Cardiac muscle cell (in vitro differentiated cells and primary cell): ENCODE data around the gene LIF. TPM values are rescaled to one million over a fixed set of nuclear protein-coding genes. Genes with fewer than 3 reads are reported as not detected.

Experiments
- DNase-seq, 2 donors: peaks; one replicate each; pipeline versions ENCODE4 v3.0.0 to v3.0.0-alpha.2; 2010 to 2017; ENCODE audit warnings: low read depth in 1 of 2, low spot score in 1 of 2
- H3K27ac ChIP-seq: fragments of 200-600 bp; sonication (generic); 2 replicates; pipeline ENCODE4 v1.5.1; 2016
- H3K27me3 ChIP-seq: fragments of 200-600 bp; sonication (generic); 2 replicates; pipeline ENCODE4 v1.6.0; 2016; ENCODE audit warnings: control low read depth
- H3K36me3 ChIP-seq: fragments of 200-600 bp; sonication (generic); 2 replicates; pipeline ENCODE4 v1.5.1; 2016; ENCODE audit warnings: control low read depth
- H3K4me1 ChIP-seq: fragments of 200-600 bp; sonication (generic); 2 replicates; pipeline ENCODE4 v1.8.1; 2017; ENCODE audit warnings: low read depth, mild to moderate bottlenecking, mixed run types
- H3K4me3 ChIP-seq: fragments of 200-600 bp; sonication (generic); 2 replicates; pipeline ENCODE4 v1.5.1; 2016; ENCODE audit warnings: mild to moderate bottlenecking
- H3K9me3 ChIP-seq: fragments of 200-600 bp; sonication (generic); 2 replicates; pipeline ENCODE4 v1.5.1; 2017; ENCODE audit warnings: low read depth, mild to moderate bottlenecking, control low read depth
- polyA plus RNA-seq: library from polyadenylated mRNA; unstranded; fragments of >200 nt; fragmentation: Nextera tagmentation; extraction: Ambion mirVana; gene quantifications from 2 replicates; pipeline ENCODE4 v1.2.1, GENCODE V29; 2016
- total RNA-seq: library from RNA; depleted of rRNA; stranded (reverse); fragments of >200 nt; gene quantifications from 2 replicates; pipeline ENCODE4 v1.2.3, GENCODE V29; 2016
- TF ChIP-seq, protein P1 (sequence below): IDR thresholded peaks from 2 replicates; pipeline ENCODE4 v1.5.1; 2012; ENCODE audit warnings: low read depth, mild to moderate bottlenecking, low read length

LIF gene
- total and polyA plus RNA-seq, 2 experiments from 2014 or later = 1.0 to 1.7 TPM

DNA sequence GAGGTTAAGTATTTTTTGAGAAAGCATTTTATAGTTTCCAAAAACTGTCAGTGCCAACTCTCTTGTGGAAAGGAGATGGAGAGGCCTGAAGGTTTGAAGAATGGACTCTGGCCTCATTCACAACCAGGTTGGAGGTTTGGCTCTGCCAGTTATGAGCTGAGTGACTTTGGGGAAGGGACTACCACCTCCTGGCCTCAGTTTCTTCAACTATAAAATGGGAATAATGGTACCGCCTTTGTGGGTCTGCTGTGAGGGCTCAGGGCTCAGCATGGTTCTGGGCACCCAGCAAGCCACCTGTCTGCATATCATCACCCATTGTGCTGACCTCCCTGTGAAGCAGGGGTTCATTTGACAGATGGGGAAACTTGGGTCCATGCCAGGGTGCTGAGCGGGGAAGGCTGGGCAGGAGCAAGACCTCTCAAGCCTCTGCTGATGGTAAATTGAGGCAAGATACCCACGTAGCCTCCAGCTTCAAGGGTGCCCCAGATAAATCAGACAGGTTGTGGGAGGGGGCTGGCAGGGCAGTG is 3.5 kb upstream of the LIF start:
- Histone ChIP-seq H3K36me3 (no peaks in the 10 kb centered on the region), H3K4me3 (no peak overlapping the region), H3K4me1 (peaks cover 5% of the 10 kb centered on the region), H3K9me3 (no peaks in the 10 kb centered on the region), H3K27ac (no peak overlapping the region), H3K27me3 (peaks cover 27% of the 10 kb centered on the region)
- TF ChIP-seq, protein P1, sequence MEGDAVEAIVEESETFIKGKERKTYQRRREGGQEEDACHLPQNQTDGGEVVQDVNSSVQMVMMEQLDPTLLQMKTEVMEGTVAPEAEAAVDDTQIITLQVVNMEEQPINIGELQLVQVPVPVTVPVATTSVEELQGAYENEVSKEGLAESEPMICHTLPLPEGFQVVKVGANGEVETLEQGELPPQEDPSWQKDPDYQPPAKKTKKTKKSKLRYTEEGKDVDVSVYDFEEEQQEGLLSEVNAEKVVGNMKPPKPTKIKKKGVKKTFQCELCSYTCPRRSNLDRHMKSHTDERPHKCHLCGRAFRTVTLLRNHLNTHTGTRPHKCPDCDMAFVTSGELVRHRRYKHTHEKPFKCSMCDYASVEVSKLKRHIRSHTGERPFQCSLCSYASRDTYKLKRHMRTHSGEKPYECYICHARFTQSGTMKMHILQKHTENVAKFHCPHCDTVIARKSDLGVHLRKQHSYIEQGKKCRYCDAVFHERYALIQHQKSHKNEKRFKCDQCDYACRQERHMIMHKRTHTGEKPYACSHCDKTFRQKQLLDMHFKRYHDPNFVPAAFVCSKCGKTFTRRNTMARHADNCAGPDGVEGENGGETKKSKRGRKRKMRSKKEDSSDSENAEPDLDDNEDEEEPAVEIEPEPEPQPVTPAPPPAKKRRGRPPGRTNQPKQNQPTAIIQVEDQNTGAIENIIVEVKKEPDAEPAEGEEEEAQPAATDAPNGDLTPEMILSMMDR = no peak
- no peak for DNase-seq

DNA sequence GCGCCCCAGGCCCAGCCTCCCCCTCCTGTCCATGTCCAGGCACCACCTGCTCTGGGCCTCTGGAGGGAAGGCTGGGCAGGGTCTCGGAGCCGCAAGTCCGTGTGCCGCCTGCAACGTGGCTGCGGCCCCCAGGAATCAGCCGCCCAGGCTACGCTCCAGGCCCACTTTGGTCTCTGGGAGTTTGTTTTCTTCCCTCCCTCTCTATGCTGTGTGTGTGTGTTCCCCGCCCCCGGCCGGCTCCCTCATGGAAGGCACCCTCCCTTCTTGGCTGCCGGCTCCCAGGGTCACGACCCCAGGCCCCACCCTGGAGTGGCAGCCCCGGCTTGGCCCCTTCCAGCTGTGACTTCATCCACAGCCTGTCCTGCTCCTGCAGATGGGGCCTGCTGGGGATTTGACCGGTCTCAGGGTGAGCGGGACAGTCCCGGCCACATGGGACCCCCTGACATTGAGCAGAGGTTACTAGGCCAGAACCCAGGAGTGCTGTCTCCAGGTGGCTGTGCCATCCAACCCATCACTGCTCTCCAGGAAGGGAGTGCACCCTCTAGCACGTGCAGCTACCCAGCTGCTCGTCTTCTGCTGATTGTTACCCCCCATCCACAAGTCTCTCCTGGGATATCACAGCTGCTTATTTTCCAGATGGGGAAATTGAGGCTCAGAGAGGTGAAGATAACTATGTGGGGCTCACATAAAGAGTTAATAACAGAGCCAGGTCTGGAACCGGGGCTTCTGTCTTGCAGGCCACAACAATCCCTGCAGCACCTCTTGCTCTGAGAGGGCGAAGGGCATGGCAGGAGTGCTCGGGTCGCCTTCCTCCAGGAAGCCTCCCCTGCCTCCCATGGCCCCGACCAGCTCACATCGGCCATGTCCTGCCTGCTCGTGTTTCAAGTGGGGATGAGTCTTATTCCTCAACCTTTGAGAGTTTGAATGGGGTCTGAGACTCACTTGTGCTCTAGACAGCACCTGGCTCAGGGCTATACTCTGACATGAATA is 2.8 kb upstream of the LIF start:
- Histone ChIP-seq H3K27ac (no peak overlapping the region), H3K36me3 (no peaks in the 10 kb centered on the region), H3K4me3 (no peak overlapping the region), H3K4me1 (peaks cover 5% of the 10 kb centered on the region), H3K27me3 (peaks cover 34% of the 10 kb centered on the region), H3K9me3 (no peaks in the 10 kb centered on the region)
- DNase-seq = no peak
- TF ChIP-seq, protein P1 = no peak

DNA sequence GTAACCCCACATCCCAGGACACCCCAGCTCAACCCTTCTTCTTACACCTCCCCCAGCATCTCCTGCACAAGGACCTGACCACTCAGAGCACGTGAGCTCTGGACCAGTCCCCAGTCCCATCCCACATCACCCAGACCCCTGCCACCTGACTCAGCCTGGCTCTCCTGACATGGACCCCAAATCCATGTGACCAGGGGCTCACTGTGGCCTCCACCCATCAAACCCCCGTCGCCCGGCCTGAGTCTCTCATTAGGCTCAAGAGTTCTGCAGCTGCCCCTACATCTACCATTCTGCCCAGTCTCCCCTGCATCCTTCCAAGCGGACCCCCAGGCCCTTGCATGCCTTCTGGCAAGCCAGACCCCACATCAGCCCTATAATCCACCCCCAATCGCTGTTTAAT is 1.9 kb upstream of the LIF start:
- TF ChIP-seq, protein P1 = no peak
- Histone ChIP-seq H3K27me3 (peaks cover 34% of the 10 kb centered on the region), H3K36me3 (no peaks in the 10 kb centered on the region), H3K9me3 (no peaks in the 10 kb centered on the region), H3K4me1 (peaks cover 5% of the 10 kb centered on the region), H3K4me3 (no peak overlapping the region), H3K27ac (no peak overlapping the region)
- no peak for DNase-seq

DNA sequence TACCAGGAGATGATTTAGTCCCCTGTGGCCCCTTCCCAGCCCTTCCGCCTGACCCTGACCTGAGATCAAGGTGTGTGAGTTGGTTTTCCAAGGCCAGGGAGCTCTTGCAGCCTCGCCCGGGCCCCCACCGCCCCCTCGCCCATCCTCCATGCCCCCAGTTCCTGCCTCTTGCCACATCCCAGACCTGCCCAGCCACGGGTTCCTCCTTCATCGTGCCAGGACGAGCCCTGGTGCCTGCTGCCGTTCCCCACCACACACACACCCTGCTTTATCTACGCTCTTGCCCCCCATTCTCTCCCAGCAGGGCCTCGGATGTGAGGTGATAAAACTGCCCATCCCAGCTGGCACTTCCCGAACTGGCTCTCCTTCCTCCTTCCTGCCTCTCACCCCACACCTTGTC is 1.4 kb upstream of the LIF start:
- Histone ChIP-seq H3K27ac (no peak overlapping the region), H3K9me3 (no peaks in the 10 kb centered on the region), H3K36me3 (no peaks in the 10 kb centered on the region), H3K4me1 (peaks cover 5% of the 10 kb centered on the region), H3K27me3 (peaks cover 34% of the 10 kb centered on the region), H3K4me3 (no peak overlapping the region)
- no peak for DNase-seq
- TF ChIP-seq, protein P1 = no peak

DNA sequence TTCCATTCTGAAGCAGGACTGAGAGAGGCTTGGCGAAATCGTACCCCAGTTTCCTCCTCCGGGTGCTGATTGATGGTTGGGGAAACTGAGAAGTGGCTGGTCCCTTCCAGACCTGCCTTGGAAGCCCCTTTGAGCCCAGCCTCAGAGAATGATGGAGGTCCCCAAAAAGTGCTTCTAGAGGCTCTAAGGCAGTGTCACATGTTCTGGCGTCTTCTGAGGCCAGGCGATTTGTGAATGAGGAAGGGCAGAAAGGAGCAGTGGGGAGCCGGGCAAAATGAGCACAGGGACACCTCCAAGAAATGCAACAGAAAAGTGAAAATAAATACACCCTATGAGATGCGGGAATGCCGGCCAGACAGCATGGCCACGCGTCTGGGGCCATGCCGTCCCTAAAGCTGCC is 1.0 kb upstream of the LIF start:
- peaks cover 5% of the 10 kb centered on the region for H3K4me1 ChIP-seq
- H3K27ac ChIP-seq = no peak overlapping the region
- TF ChIP-seq, protein P1 = no peak
- no peaks in the 10 kb centered on the region for H3K36me3 ChIP-seq
- no peak for DNase-seq
- H3K27me3 ChIP-seq = peaks cover 34% of the 10 kb centered on the region
- H3K9me3 ChIP-seq = no peaks in the 10 kb centered on the region
- no peak overlapping the region for H3K4me3 ChIP-seq
